22Rv1 (cell line): ENCODE data around the gene SEC23A.

Experiments used
- CTCF ChIP-seq: fragments of 450-650 bp; IDR thresholded peaks from 2 replicates; pipeline ENCODE4 v1.5.1; 2017; ENCODE audit warnings: mild to moderate bottlenecking
- ZFX ChIP-seq: fragments of 450-650 bp; IDR thresholded peaks from 2 replicates; pipeline ENCODE4 v1.6.1; 2017; ENCODE audit warnings: antibody characterized with exemption, borderline replicate concordance

GRCh38 chr14:39107591-39107996 is 4.6 kb upstream of the SEC23A start:
- TF ChIP-seq CTCF (peak; percentile 56), ZFX (no peak)
